DND-41 (cell line): Measurements from ENCODE around the gene CTSA.

Experiments
- ATAC-seq: fragments of 200-7000 bp; cut with Tn5 transposase; 3 replicates; pipeline ENCODE4 v1.9.1; 2021; ENCODE audit warnings: low read depth; ENCODE audit not compliant: insufficient read depth
- DNase-seq: peaks from one replicate; pipeline ENCODE4 v3.0.0-alpha.2; 2020
- H2AFZ ChIP-seq: 2 replicates; pipeline ENCODE4 v1.6.0; 2012; ENCODE audit warnings: low read depth, low read length
- H3K27ac ChIP-seq: 2 replicates; pipeline ENCODE4 v1.5.1; 2012; ENCODE audit warnings: low read length, inconsistent platforms
- H3K27me3 ChIP-seq: fragments of 200-600 bp; sonication (generic); 2 replicates; pipeline ENCODE4 v1.6.0; 2012; ENCODE audit warnings: low read length, mild to moderate bottlenecking, inconsistent platforms; ENCODE audit not compliant: insufficient read depth, poor library complexity
- H3K36me3 ChIP-seq: 2 replicates; pipeline ENCODE4 v1.5.1; 2012; ENCODE audit warnings: low read length, inconsistent platforms; ENCODE audit not compliant: insufficient read depth
- H3K4me1 ChIP-seq: 2 replicates; pipeline ENCODE4 v1.5.1; 2012; ENCODE audit warnings: mild to moderate bottlenecking, low read length; ENCODE audit not compliant: insufficient read depth
- H3K4me2 ChIP-seq: 2 replicates; pipeline ENCODE4 v1.6.0; 2012; ENCODE audit warnings: mild to moderate bottlenecking, moderate library complexity, low read length, inconsistent platforms; ENCODE audit not compliant: insufficient read depth
- H3K4me3 ChIP-seq, 2 experiments: fragments of 200-600 bp in 1 of 2; shearing (Covaris generic) in 1 of 2; 2 replicates each; pipeline ENCODE4 v1.5.1; 2012 to 2016; ENCODE audit warnings: inconsistent platforms in 2 of 2, low read length in 2 of 2, mild to moderate bottlenecking in 2 of 2, low read depth in 1 of 2, moderate library complexity in 1 of 2
- H3K79me2 ChIP-seq: 2 replicates; pipeline ENCODE4 v1.6.0; 2012; ENCODE audit warnings: low read length, inconsistent platforms; ENCODE audit not compliant: insufficient read depth
- H3K9ac ChIP-seq: 2 replicates; pipeline ENCODE4 v1.6.0; 2012; ENCODE audit warnings: low read depth, mild to moderate bottlenecking, inconsistent platforms, low read length, moderate library complexity
- H3K9me3 ChIP-seq: 2 replicates; pipeline ENCODE4 v1.5.1; 2012; ENCODE audit warnings: low read length, moderate library complexity, mild to moderate bottlenecking, inconsistent platforms; ENCODE audit not compliant: insufficient read depth, severe bottlenecking
- H4K20me1 ChIP-seq: 2 replicates; pipeline ENCODE4 v1.6.0; 2012; ENCODE audit warnings: low read length; ENCODE audit not compliant: insufficient read depth
- CTCF ChIP-seq: IDR thresholded peaks from 2 replicates; pipeline ENCODE4 v1.5.1; 2012; ENCODE audit warnings: borderline replicate concordance, low read length, moderate library complexity, mild to moderate bottlenecking; ENCODE audit not compliant: poor library complexity, severe bottlenecking; ENCODE audit errors: extremely low read depth
- EZH2 ChIP-seq: IDR thresholded peaks from 3 replicates; pipeline ENCODE4 v1.6.1; 2012; ENCODE audit warnings: borderline replicate concordance, low read depth, mild to moderate bottlenecking, moderate library complexity, low read length, inconsistent platforms; ENCODE audit not compliant: severe bottlenecking

The CTSA gene

GRCh38 chr20:45905505-45906079 lies 14.5 kb downstream of the CTSA start:
- Histone ChIP-seq H3K27ac (no peak overlapping the region), H4K20me1 (no peaks in the 10 kb centered on the region), H3K79me2 (no peaks in the 10 kb centered on the region), H3K4me1 (no peaks in the 10 kb centered on the region), H3K4me3 (no peak overlapping the region), H3K9me3 (no peaks in the 10 kb centered on the region), H2AFZ (no peak overlapping the region), H3K4me2 (no peak overlapping the region), H3K36me3 (no peaks in the 10 kb centered on the region), H3K9ac (no peak overlapping the region), H3K27me3 (no peaks in the 10 kb centered on the region)
- no peak for ATAC-seq
- no peak for TF ChIP-seq CTCF
- no peak for TF ChIP-seq EZH2
- DNase-seq: no peak

GRCh38 chr20:45907219-45907948 lies 16.2 kb downstream of the CTSA start:
- no peaks in the 10 kb centered on the region for H3K4me1 ChIP-seq
- TF ChIP-seq CTCF (no peak), EZH2 (no peak)
- no peak overlapping the region for H3K9ac ChIP-seq
- H3K27ac ChIP-seq: no peak overlapping the region
- no peaks in the 10 kb centered on the region for H3K79me2 ChIP-seq
- DNase-seq (no peak), ATAC-seq (no peak)
- H2AFZ ChIP-seq: no peak overlapping the region
- H3K27me3 ChIP-seq: peaks cover 3% of the 10 kb centered on the region
- no peaks in the 10 kb centered on the region for H3K9me3 ChIP-seq
- H3K36me3 ChIP-seq: no peaks in the 10 kb centered on the region
- no peaks in the 10 kb centered on the region for H4K20me1 ChIP-seq
- H3K4me3 ChIP-seq: no peak overlapping the region
- H3K4me2 ChIP-seq: no peak overlapping the region

- no peak for ATAC-seq
- Histone ChIP-seq H3K27ac (no peak overlapping the region), H4K20me1 (no peaks in the 10 kb centered on the region), H3K36me3 (no peaks in the 10 kb centered on the region), H3K4me2 (no peak overlapping the region), H3K27me3 (peaks cover 4% of the 10 kb centered on the region), H3K79me2 (no peaks in the 10 kb centered on the region), H3K4me1 (no peaks in the 10 kb centered on the region), H3K4me3 (no peak overlapping the region), H3K9ac (no peak overlapping the region), H2AFZ (no peak overlapping the region), H3K9me3 (no peaks in the 10 kb centered on the region)
- TF ChIP-seq CTCF (no peak), EZH2 (no peak)
- DNase-seq: no peak
These were observed 16.9 kb downstream of the CTSA start for GRCh38 chr20:45908084-45908483.
